HepG2 (cell line): ENCODE data around the gene TRIO. TPM values are rescaled to one million over a fixed set of nuclear protein-coding genes. Genes with fewer than 3 reads are reported as not detected.

Experiments
- ATAC-seq: fragments of 200-7000 bp; cut with Tn5 transposase; 3 replicates; pipeline ENCODE4 v1.9.1; 2020; ENCODE audit warnings: mild to moderate bottlenecking, moderate library complexity
- BruUV-seq: library from RNA; stranded (reverse); fragments of 400-500 nt; replicated peaks from 2 replicates; lab custom pipeline; 2021; lab: Mats Ljungman, UMichigan
- CTCF ChIA-PET: fragments of 300-600 bp; formaldehyde crosslinking; extraction: SDS; loops from one replicate; lab custom pipeline; 2021; ENCODE audit warnings: low total read pairs, inconsistent platforms, low intra/inter-chr PET ratio; lab: Yijun Ruan, JAX
- POLR2A ChIA-PET: fragments of 350-600 bp; sonication (Branson Sonifier 250); formaldehyde crosslinking; loops from one replicate; lab custom pipeline; 2020; ENCODE audit warnings: antibody characterized with exemption, inconsistent platforms; lab: Yijun Ruan, JAX
- DNase-seq: peaks from one replicate; pipeline ENCODE4 v3.0.0-alpha.2; 2015; ENCODE audit warnings: low spot score
- FAIRE-seq: peaks from 3 replicates; lab custom pipeline; 2011; peaks lifted over from hg19 to GRCh38; lab: Jason Lieb, UNC
- H2AFZ ChIP-seq: one replicate; pipeline ENCODE4 v1.6.1; 2011; ENCODE audit warnings: low read length, inconsistent platforms
- H3K27ac ChIP-seq: fragments of 300-600 bp; 3 replicates; pipeline ENCODE4 v1.8.0; 2011; ENCODE audit warnings: mixed run types, mild to moderate bottlenecking, mixed read lengths, low read length, inconsistent platforms; ENCODE audit not compliant: insufficient read depth; ENCODE audit errors: extremely low read length
- H3K27me3 ChIP-seq, 2 experiments: fragments of 200-600 bp in 1 of 2; 2 replicates in 1 of 2; 3 replicates in 1 of 2; pipeline versions ENCODE4 v1.6.0 to v1.8.0; 2011; ENCODE audit warnings: low read length in 2 of 2, mild to moderate bottlenecking in 2 of 2, moderate library complexity in 2 of 2, inconsistent platforms in 1 of 2; ENCODE audit not compliant: insufficient read depth in 2 of 2, control insufficient read depth in 1 of 2
- H3K36me3 ChIP-seq, 2 experiments: fragments of 200-600 bp in 1 of 2; replicated peaks in 1 of 2; 2 replicates in 1 of 2; 3 replicates in 1 of 2; pipeline versions ENCODE4 v1.5.1 to v1.8.0; 2011; ENCODE audit warnings: low read length in 2 of 2, inconsistent platforms in 1 of 2; ENCODE audit not compliant: insufficient read depth in 2 of 2, control insufficient read depth in 1 of 2
- H3K4me1 ChIP-seq: 2 replicates; pipeline ENCODE4 v1.5.1; 2012; ENCODE audit warnings: low read length, inconsistent platforms; ENCODE audit not compliant: insufficient read depth
- H3K4me2 ChIP-seq: 2 replicates; pipeline ENCODE4 v1.6.0; 2011; ENCODE audit warnings: low read depth, low read length, inconsistent platforms
- H3K4me3 ChIP-seq, 3 experiments: fragments of 200-600 bp in 1 of 3; sonication (generic), shearing (Covaris generic) in 1 of 3; replicated peaks in 1 of 3; 2 replicates each; pipeline ENCODE4 v1.5.1; 2011 to 2016; ENCODE audit warnings: low read length in 3 of 3, inconsistent platforms in 2 of 3, low read depth in 2 of 3, mild to moderate bottlenecking in 2 of 3, control low read depth in 1 of 3, mixed read lengths in 1 of 3; ENCODE audit not compliant: insufficient read depth in 1 of 3
- H3K79me2 ChIP-seq: one replicate; pipeline ENCODE4 v1.6.1; 2011; ENCODE audit warnings: low read length, inconsistent platforms; ENCODE audit not compliant: insufficient read depth
- H3K9ac ChIP-seq: 2 replicates; pipeline ENCODE4 v1.6.0; 2011; ENCODE audit warnings: mild to moderate bottlenecking, low read depth, low read length, inconsistent platforms; ENCODE audit not compliant: insufficient read depth
- H3K9me3 ChIP-seq: 2 replicates; pipeline ENCODE4 v1.5.1; 2012; ENCODE audit warnings: mild to moderate bottlenecking, low read length
- H4K20me1 ChIP-seq: 2 replicates; pipeline ENCODE4 v1.6.0; 2011; ENCODE audit warnings: inconsistent platforms, mild to moderate bottlenecking, low read length, moderate library complexity; ENCODE audit not compliant: insufficient read depth
- GFI1 ChIP-seq: sonication (generic); formaldehyde crosslinking; IDR thresholded peaks from 2 replicates; pipeline ENCODE4 v1.5.0; 2020; ENCODE audit warnings: missing genetic modification reagents, mild to moderate bottlenecking, borderline replicate concordance
- PRMT3 ChIP-seq: sonication (generic); formaldehyde crosslinking; IDR thresholded peaks from 2 replicates; pipeline ENCODE4 v1.8.1; 2022; ENCODE audit warnings: low read depth, mild to moderate bottlenecking, moderate library complexity, missing genetic modification reagents, borderline replicate concordance
- REL ChIP-seq: sonication (generic); formaldehyde crosslinking; conservative IDR thresholded peaks from 2 replicates; pipeline ENCODE4 v1.8.0; 2022; ENCODE audit warnings: mild to moderate bottlenecking, missing genetic modification reagents, moderate library complexity
- SATB2 ChIP-seq: sonication (generic); formaldehyde crosslinking; IDR thresholded peaks from 2 replicates; pipeline ENCODE4 v1.5.0; 2020; ENCODE audit warnings: missing genetic modification reagents
- TIGD3 ChIP-seq: sonication (generic); formaldehyde crosslinking; IDR thresholded peaks from 2 replicates; pipeline ENCODE4 v1.5.1; 2020; ENCODE audit warnings: mild to moderate bottlenecking, missing genetic modification reagents, borderline replicate concordance
- ZBTB43 ChIP-seq: sonication (generic); formaldehyde crosslinking; conservative IDR thresholded peaks from 2 replicates; pipeline ENCODE4 v1.4.0; 2020; ENCODE audit warnings: missing genetic modification reagents
- ZNF496 ChIP-seq: sonication (generic); formaldehyde crosslinking; IDR thresholded peaks from 2 replicates; pipeline ENCODE4 v1.8.1; 2023; ENCODE audit warnings: mild to moderate bottlenecking, moderate library complexity, missing genetic modification reagents; ENCODE audit not compliant: insufficient replicate concordance
- ZNF615 ChIP-seq: sonication (generic); formaldehyde crosslinking; IDR thresholded peaks from 2 replicates; pipeline ENCODE4 v1.5.0; 2020; ENCODE audit warnings: mild to moderate bottlenecking, missing genetic modification reagents, borderline replicate concordance
- ZUFSP ChIP-seq: sonication (generic); formaldehyde crosslinking; IDR thresholded peaks from 2 replicates; pipeline ENCODE4 v1.9.0; 2021; ENCODE audit warnings: missing genetic modification reagents, mild to moderate bottlenecking, borderline replicate concordance
- WGBS: methylation state at CpG from one replicate; pipeline ENCODE4 v1.1.6; 2017; ENCODE audit warnings: low lambda C conversion rate; 5-methylcytosine and 5-hydroxymethylcytosine counted together
- in situ Hi-C: cut with HindIII; loops from 2 replicates; pipeline ENCODE4 v1.10.0; 2017; ENCODE audit warnings: low pct_unique_long_range_greater_than_20kb; ENCODE audit not compliant: extremely low pct_ligation_motif_present
- intact Hi-C: fragments of 100-400 bp; cut with micrococcal nuclease; formaldehyde crosslinking; loops from one replicate; pipeline ENCODE4 v1.10.0; 2022; ENCODE audit not compliant: unreplicated experiment
- polyA plus RNA-seq, 8 experiments: library from polyadenylated mRNA; depleted of rRNA in 3 of 8; stranded (reverse) in 7 of 8; unstranded in 1 of 8; fragments of >200 nt; fragmentation: Illumina TruSeq in 4 of 8; extraction: Trizol in 4 of 8; gene quantifications; 2 replicates each; pipeline versions ENCODE4 v1.2.1 to v1.2.3, GENCODE V29; 2011 to 2016; ENCODE audit warnings: low read depth in 4 of 8, missing spikeins in 1 of 8, mixed read lengths in 1 of 8; ENCODE audit not compliant: insufficient read depth in 1 of 8
- total RNA-seq, 5 experiments: library from RNA; depleted of rRNA; stranded (reverse); fragments of >200 nt; fragmentation: Illumina TruSeq; extraction: Trizol; gene quantifications; 2 replicates each; pipeline ENCODE4 v1.2.3, GENCODE V29; 2016; ENCODE audit warnings: low read depth in 1 of 5

Gene TRIO
- total and polyA plus RNA-seq, 2 of the 13 experiments (the other 11 are each of a cell fraction or from before 2014, with no cell fraction given), result 45.2 to 45.9 TPM

- peaks cover 27% of the 10 kb centered on the region for H3K4me1 ChIP-seq
- no peak for ATAC-seq
- in situ Hi-C loops, result no loop called here
- no peak for FAIRE-seq
- no peak overlapping the region for H3K9ac ChIP-seq
- ChIA-PET CTCF (no interaction called here), POLR2A (no interaction called here)
- H3K27ac ChIP-seq, result no peak overlapping the region
- no peak overlapping the region for H3K4me2 ChIP-seq
- no peaks in the 10 kb centered on the region for H4K20me1 ChIP-seq
- no peaks in the 10 kb centered on the region for H3K79me2 ChIP-seq
- no peak overlapping the region for H2AFZ ChIP-seq
- no peaks in the 10 kb centered on the region for H3K36me3 ChIP-seq
- intact Hi-C loops, result no loop called here
- no peaks in the 10 kb centered on the region for H3K9me3 ChIP-seq
- 63% methylated on average over 4 of the region's 4 CpGs for WGBS
- BruUV-seq, result no TSS peak
- no peak for DNase-seq
- TF ChIP-seq GFI1 (CRISPR knock-in tag), result no peak
- TF ChIP-seq ZNF496 (CRISPR knock-in tag), result no peak
- TF ChIP-seq PRMT3 (CRISPR knock-in tag), result no peak
- TF ChIP-seq TIGD3, result no peak
- no peak for TF ChIP-seq ZBTB43 (CRISPR knock-in tag)
- no peak for TF ChIP-seq REL
- TF ChIP-seq ZNF615 (CRISPR knock-in tag), result no peak
- no peak for TF ChIP-seq SATB2 (CRISPR knock-in tag)
- TF ChIP-seq ZUFSP (CRISPR knock-in tag), result no peak
- no peak overlapping the region for H3K4me3 ChIP-seq
- peaks cover 0 to 3% of the 10 kb centered on the region in 2 experiments; a peak in 1 of 5 replicates for H3K27me3 ChIP-seq
These were observed 32.5 kb upstream of the TRIO start for GRCh38 chr5:14110680-14111079.
